ENCODE data around the gene AGBL1. TPM values are rescaled to one million over a fixed set of nuclear protein-coding genes. Genes with fewer than 3 reads are reported as not detected.
A peak's percentile ranks its signal among the peaks of the same experiment; 100 is the strongest.
"Not testable (repeated sequence)": the region's sequence is repeated elsewhere in the genome, so short reads cannot be mapped to it uniquely, and the experiment has no call there.

The AGBL1 gene
- total RNA-seq, 1 donor from 2014 or later = not detected

GRCh38 chr15:87033056-87033455 lies 953.4 kb downstream of the AGBL1 start:
- H3K4me3 ChIP-seq = no peak overlapping the region
- H3K4me1 ChIP-seq = peaks cover 7% of the 10 kb centered on the region
- H3K27me3 ChIP-seq (ENCODE audit: low read depth) = no peaks in the 10 kb centered on the region
- intact Hi-C loops (cut with micrococcal nuclease) = no loop called here
- no peak overlapping the region for H3K27ac ChIP-seq (replicated peaks)
- no peaks in the 10 kb centered on the region for H3K36me3 ChIP-seq
- DNase-seq = no peak
- TF ChIP-seq, protein P1, sequence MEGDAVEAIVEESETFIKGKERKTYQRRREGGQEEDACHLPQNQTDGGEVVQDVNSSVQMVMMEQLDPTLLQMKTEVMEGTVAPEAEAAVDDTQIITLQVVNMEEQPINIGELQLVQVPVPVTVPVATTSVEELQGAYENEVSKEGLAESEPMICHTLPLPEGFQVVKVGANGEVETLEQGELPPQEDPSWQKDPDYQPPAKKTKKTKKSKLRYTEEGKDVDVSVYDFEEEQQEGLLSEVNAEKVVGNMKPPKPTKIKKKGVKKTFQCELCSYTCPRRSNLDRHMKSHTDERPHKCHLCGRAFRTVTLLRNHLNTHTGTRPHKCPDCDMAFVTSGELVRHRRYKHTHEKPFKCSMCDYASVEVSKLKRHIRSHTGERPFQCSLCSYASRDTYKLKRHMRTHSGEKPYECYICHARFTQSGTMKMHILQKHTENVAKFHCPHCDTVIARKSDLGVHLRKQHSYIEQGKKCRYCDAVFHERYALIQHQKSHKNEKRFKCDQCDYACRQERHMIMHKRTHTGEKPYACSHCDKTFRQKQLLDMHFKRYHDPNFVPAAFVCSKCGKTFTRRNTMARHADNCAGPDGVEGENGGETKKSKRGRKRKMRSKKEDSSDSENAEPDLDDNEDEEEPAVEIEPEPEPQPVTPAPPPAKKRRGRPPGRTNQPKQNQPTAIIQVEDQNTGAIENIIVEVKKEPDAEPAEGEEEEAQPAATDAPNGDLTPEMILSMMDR (IDR thresholded peaks at IDR 0.05; ENCODE audit: borderline replicate concordance) = peak; percentile 16
- H3K9me3 ChIP-seq (replicated peaks) = no peaks in the 10 kb centered on the region

DNA sequence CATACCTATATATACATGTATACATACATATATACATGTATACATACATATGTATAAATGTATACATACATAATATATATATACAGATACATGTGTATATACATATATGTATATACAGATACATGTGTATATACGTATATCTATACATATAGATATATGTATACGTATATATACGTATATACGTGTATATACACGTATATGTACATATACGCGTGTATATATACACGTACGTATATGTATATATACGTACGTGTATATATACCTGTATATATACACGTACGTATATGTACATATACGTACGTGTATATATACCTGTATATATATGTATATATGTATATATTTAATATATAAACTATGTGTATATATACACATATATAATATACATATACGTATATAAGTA lies 955.2 kb downstream of the AGBL1 start:
- intact Hi-C loops (cut with micrococcal nuclease) = loop anchor here (5.0 kb wide), 1 partner anchor 138 kb away; no protein-coding TSS in a partner anchor
- DNase-seq = no peak
- H3K27me3 ChIP-seq (ENCODE audit: low read depth) = no peaks in the 10 kb centered on the region
- no peaks in the 10 kb centered on the region for H3K9me3 ChIP-seq (replicated peaks)
- H3K4me3 ChIP-seq = no peak overlapping the region
- H3K36me3 ChIP-seq = no peaks in the 10 kb centered on the region
- peaks cover 7% of the 10 kb centered on the region for H3K4me1 ChIP-seq
- TF ChIP-seq, protein P1 (IDR thresholded peaks at IDR 0.05; ENCODE audit: borderline replicate concordance) = no peak
- no peak overlapping the region for H3K27ac ChIP-seq (replicated peaks)

GRCh38 chr15:87038404-87038803 lies 958.7 kb downstream of the AGBL1 start:
- no peaks in the 10 kb centered on the region for H3K9me3 ChIP-seq (replicated peaks)
- no peaks in the 10 kb centered on the region for H3K36me3 ChIP-seq
- TF ChIP-seq, protein P1 (IDR thresholded peaks at IDR 0.05; ENCODE audit: borderline replicate concordance) = no peak
- no peak overlapping the region for H3K27ac ChIP-seq (replicated peaks)
- H3K27me3 ChIP-seq (ENCODE audit: low read depth) = no peaks in the 10 kb centered on the region
- intact Hi-C loops (cut with micrococcal nuclease) = loop anchor here (5.0 kb wide), 1 partner anchor 141 kb away; no protein-coding TSS in a partner anchor
- no peak for DNase-seq
- no peaks in the 10 kb centered on the region for H3K4me1 ChIP-seq
- H3K4me3 ChIP-seq = no peak overlapping the region

GRCh38 chr15:87042619-87043018 lies 962.9 kb downstream of the AGBL1 start:
- intact Hi-C loops (cut with micrococcal nuclease); DNase-seq: not testable (repeated sequence)

DNA sequence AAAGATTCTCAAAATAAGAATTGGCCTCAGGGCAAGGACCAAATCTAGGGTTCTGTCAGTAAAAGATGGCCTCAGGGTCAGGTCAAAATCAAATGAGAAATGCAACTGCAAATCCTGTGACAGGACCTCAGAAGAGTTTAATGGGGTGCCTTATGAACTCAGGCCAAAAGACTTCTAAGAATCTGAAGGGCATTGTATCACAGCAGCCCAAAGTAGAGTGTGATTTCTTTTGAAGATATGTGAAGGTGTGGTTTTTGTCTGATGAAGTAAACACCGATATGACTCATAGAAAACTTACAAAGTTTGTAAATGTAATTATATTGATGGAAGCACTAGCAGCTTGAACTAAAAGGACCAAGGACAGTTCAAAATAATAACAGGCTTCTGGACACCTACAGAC lies 966.1 kb downstream of the AGBL1 start:
- Histone ChIP-seq H3K27me3 (ENCODE audit: low read depth) (peaks cover 8% of the 10 kb centered on the region), H3K36me3 (no peaks in the 10 kb centered on the region), H3K4me1 (no peaks in the 10 kb centered on the region), H3K27ac (replicated peaks) (no peak overlapping the region), H3K9me3 (replicated peaks) (no peaks in the 10 kb centered on the region), H3K4me3 (no peak overlapping the region)
- TF ChIP-seq, protein P1 (IDR thresholded peaks at IDR 0.05; ENCODE audit: borderline replicate concordance) = no peak
- intact Hi-C loops (cut with micrococcal nuclease) = no loop called here
- DNase-seq = no peak

More at GRCh38 chr15:87042619-87043018, 962.9 kb downstream of the AGBL1 start:
- H3K4me3 ChIP-seq; H3K4me1 ChIP-seq; H3K36me3 ChIP-seq; H3K27ac ChIP-seq (replicated peaks); H3K27me3 ChIP-seq (ENCODE audit: low read depth); H3K9me3 ChIP-seq (replicated peaks): not testable (repeated sequence)

- Histone ChIP-seq H3K27me3 (ENCODE audit: low read depth) (peaks cover 10% of the 10 kb centered on the region), H3K9me3 (replicated peaks) (no peaks in the 10 kb centered on the region), H3K4me3 (no peak overlapping the region), H3K27ac (replicated peaks) (no peak overlapping the region), H3K4me1 (no peaks in the 10 kb centered on the region), H3K36me3 (no peaks in the 10 kb centered on the region)
- DNase-seq = no peak
- intact Hi-C loops (cut with micrococcal nuclease) = no loop called here
- TF ChIP-seq, protein P1 (IDR thresholded peaks at IDR 0.05; ENCODE audit: borderline replicate concordance) = no peak
Observed at GRCh38 chr15:87047203-87047965, 967.7 kb downstream of the AGBL1 start.

Data from left ventricle myocardium inferior (tissue), 1 donor.